ENCODE data around the gene EXOC4. TPM values are rescaled to one million over a fixed set of nuclear protein-coding genes. Genes with fewer than 3 reads are reported as not detected.
"Not testable (repeated sequence)": the region's sequence is repeated elsewhere in the genome, so short reads cannot be mapped to it uniquely, and the experiment has no call there.

The EXOC4 gene
- total and polyA plus RNA-seq, 2 donors (not counting 3 experiments of a cell fraction or from before 2014, with no cell fraction given), result 20.3 to 73.1 TPM

GRCh38 chr7:133320891-133321290 lies 68.0 kb downstream of the EXOC4 start:
- Histone ChIP-seq H3K9me1 (replicated peaks; ENCODE audit: control insufficient read depth, extremely low read depth, insufficient read depth, low read length) (no peaks in the 10 kb centered on the region), H3K9me3 (replicated peaks; ENCODE audit: control insufficient read depth, insufficient read depth, low read length) (no peaks in the 10 kb centered on the region), H3K36me3 (ENCODE audit: control insufficient read depth in 2 of 2, extremely low read depth in 1 of 2, insufficient read depth in 2 of 2, low read length in 2 of 2) (no peaks in the 10 kb centered on the region), H3K79me2 (ENCODE audit: control insufficient read depth, insufficient read depth, low read length) (no peaks in the 10 kb centered on the region), H4K20me1 (replicated peaks; ENCODE audit: control insufficient read depth, extremely low read depth, insufficient read depth, low read length) (no peaks in the 10 kb centered on the region), H2AFZ (ENCODE audit: low read depth, low read length) (no peak overlapping the region), H3K4me3 (replicated peaks in 1 of 3; ENCODE audit: insufficient read depth in 1 of 3, low read depth in 1 of 3, low read length in 3 of 3) (no peak overlapping the region), H3K4me2 (ENCODE audit: insufficient read depth, low read length) (no peak overlapping the region), H3K27ac (ENCODE audit: insufficient read depth, low read depth, low read length) (no peak overlapping the region), H3K4me1 (ENCODE audit: control insufficient read depth, extremely low read depth, insufficient read depth, low read length) (peaks cover 6% of the 10 kb centered on the region), H3K27me3 (ENCODE audit: control insufficient read depth in 2 of 2, insufficient read depth in 2 of 2, low read length in 2 of 2) (no peaks in the 10 kb centered on the region), H3K9ac (replicated peaks; ENCODE audit: extremely low read depth, insufficient read depth, low read length) (no peak overlapping the region)
- dilution Hi-C loops (cut with MboI; ENCODE audit: extremely low pct_ligation_motif_present, low sequenced_read_pairs) (no loop called here), intact Hi-C loops (cut with micrococcal nuclease) (no loop called here)
- ChIA-PET CTCF (no interaction called here), POLR2A (no interaction called here)
- no peak for TF ChIP-seq EZH2 (IDR thresholded peaks at IDR 0.05; ENCODE audit: borderline replicate concordance, low read depth, low read length, severe bottlenecking)
- TF ChIP-seq FOS (IDR thresholded peaks at IDR 0.05; ENCODE audit: borderline replicate concordance, insufficient read depth, low read length), result no peak
- no peak for TF ChIP-seq POLR2A (IDR thresholded peaks at IDR 0.05; ENCODE audit: low read depth, low read length)
- no peak for TF ChIP-seq MAX (IDR thresholded peaks at IDR 0.05; ENCODE audit: insufficient read depth, insufficient read length)
- TF ChIP-seq MYC (IDR thresholded peaks at IDR 0.05; ENCODE audit: low read depth, low read length), result no peak
- no peak for TF ChIP-seq POLR2AphosphoS5 (IDR thresholded peaks at IDR 0.05; ENCODE audit: insufficient read depth, low read depth, low read length)
- no peak for TF ChIP-seq GATA2 (IDR thresholded peaks at IDR 0.05; ENCODE audit: insufficient read depth, insufficient read length, low read depth, low read length)
- TF ChIP-seq CTCF (IDR thresholded peaks at IDR 0.05; ENCODE audit: extremely low read depth in 1 of 2, insufficient read depth in 1 of 2, low read depth in 1 of 2, low read length in 2 of 2), result no peak
- TF ChIP-seq JUN (IDR thresholded peaks at IDR 0.05; ENCODE audit: borderline replicate concordance, insufficient read depth, insufficient read length, low read depth), result no peak
- no TSS peak for BruUV-seq (replicated peaks)
- no peak for FAIRE-seq
- DNase-seq (ENCODE audit: low read depth, low spot score), result no peak

GRCh38 chr7:133321366-133321765 lies 68.5 kb downstream of the EXOC4 start:
- H3K79me2 ChIP-seq (ENCODE audit: control insufficient read depth, insufficient read depth, low read length); H3K27me3 ChIP-seq (ENCODE audit: control insufficient read depth in 2 of 2, insufficient read depth in 2 of 2, low read length in 2 of 2); H3K9me3 ChIP-seq (replicated peaks; ENCODE audit: control insufficient read depth, insufficient read depth, low read length); POLR2A ChIA-PET; H3K4me1 ChIP-seq (ENCODE audit: control insufficient read depth, extremely low read depth, insufficient read depth, low read length); H3K36me3 ChIP-seq (ENCODE audit: control insufficient read depth in 2 of 2, extremely low read depth in 1 of 2, insufficient read depth in 2 of 2, low read length in 2 of 2); intact Hi-C loops (cut with micrococcal nuclease); DNase-seq (ENCODE audit: low read depth, low spot score); H3K9ac ChIP-seq (replicated peaks; ENCODE audit: extremely low read depth, insufficient read depth, low read length); H3K4me3 ChIP-seq (replicated peaks in 1 of 3; ENCODE audit: insufficient read depth in 1 of 3, low read depth in 1 of 3, low read length in 3 of 3); H3K27ac ChIP-seq (ENCODE audit: insufficient read depth, low read depth, low read length); H4K20me1 ChIP-seq (replicated peaks; ENCODE audit: control insufficient read depth, extremely low read depth, insufficient read depth, low read length); H2AFZ ChIP-seq (ENCODE audit: low read depth, low read length); H3K4me2 ChIP-seq (ENCODE audit: insufficient read depth, low read length); FAIRE-seq; BruUV-seq (replicated peaks); CTCF ChIA-PET; H3K9me1 ChIP-seq (replicated peaks; ENCODE audit: control insufficient read depth, extremely low read depth, insufficient read depth, low read length); dilution Hi-C loops (cut with MboI; ENCODE audit: extremely low pct_ligation_motif_present, low sequenced_read_pairs): not testable (repeated sequence)

- H3K4me1 ChIP-seq (ENCODE audit: control insufficient read depth, extremely low read depth, insufficient read depth, low read length); BruUV-seq (replicated peaks); H2AFZ ChIP-seq (ENCODE audit: low read depth, low read length); H3K27me3 ChIP-seq (ENCODE audit: control insufficient read depth in 2 of 2, insufficient read depth in 2 of 2, low read length in 2 of 2); DNase-seq (ENCODE audit: low read depth, low spot score); H3K9ac ChIP-seq (replicated peaks; ENCODE audit: extremely low read depth, insufficient read depth, low read length); H3K27ac ChIP-seq (ENCODE audit: insufficient read depth, low read depth, low read length); H3K36me3 ChIP-seq (ENCODE audit: control insufficient read depth in 2 of 2, extremely low read depth in 1 of 2, insufficient read depth in 2 of 2, low read length in 2 of 2); dilution Hi-C loops (cut with MboI; ENCODE audit: extremely low pct_ligation_motif_present, low sequenced_read_pairs); FAIRE-seq; H3K4me2 ChIP-seq (ENCODE audit: insufficient read depth, low read length); H3K9me3 ChIP-seq (replicated peaks; ENCODE audit: control insufficient read depth, insufficient read depth, low read length); H3K4me3 ChIP-seq (replicated peaks in 1 of 3; ENCODE audit: insufficient read depth in 1 of 3, low read depth in 1 of 3, low read length in 3 of 3); H3K9me1 ChIP-seq (replicated peaks; ENCODE audit: control insufficient read depth, extremely low read depth, insufficient read depth, low read length); H4K20me1 ChIP-seq (replicated peaks; ENCODE audit: control insufficient read depth, extremely low read depth, insufficient read depth, low read length); intact Hi-C loops (cut with micrococcal nuclease); POLR2A ChIA-PET; H3K79me2 ChIP-seq (ENCODE audit: control insufficient read depth, insufficient read depth, low read length): not testable (repeated sequence)
- CTCF ChIA-PET, result interaction anchor here (1.5 kb wide), 1 partner anchor 17 kb away, joined by 3 read pairs; no protein-coding TSS in a partner anchor
Measured at GRCh38 chr7:133326745-133327144, 73.9 kb downstream of the EXOC4 start.
